Smooth muscle cell of the pulmonary artery (primary cell): ENCODE measurements around the gene C10orf95. TPM values are rescaled to one million over a fixed set of nuclear protein-coding genes. Genes with fewer than 3 reads are reported as not detected.

Experiments used
- total RNA-seq: library from RNA; depleted of rRNA; stranded (reverse); fragments of >200 nt; gene quantifications from 2 replicates; pipeline ENCODE4 v1.2.3, GENCODE V29; 2014

C10orf95 gene
- not detected in 2 replicates for total RNA-seq

GRCh38 chr10:102451105-102451969 is at the start of gene C10orf95:
C10orf95 (minus strand) TSS chr10:102451543; CDS start chr10:102451093, 450 bp downstream.

GRCh38 chr10:102432162-102432950 is 19.0 kb downstream of the C10orf95 start, which contains the start of gene CUEDC2:
CUEDC2 (minus strand) TSS chr10:102432574; CDS start chr10:102425188, 7,386 bp downstream.

GRCh38 chr10:102420714-102421506 is 30.4 kb downstream of the C10orf95 start, which contains the start of gene FBXL15:
FBXL15 (plus strand) TSS chr10:102420836; CDS start chr10:102421130, 294 bp downstream.

GRCh38 chr10:102418622-102419268 is 32.6 kb downstream of the C10orf95 start, which contains the start of gene PSD:
PSD (minus strand) TSS chr10:102418785; CDS start chr10:102417038, 1,747 bp downstream.

Other genes with a start within 250 kb of the C10orf95 start
- 0.13 and 0.20 TPM in 2 replicates for gene ELOVL3, start 225.2 kb downstream of the C10orf95 start, total RNA-seq
- gene PITX3, start 210.0 kb downstream of the C10orf95 start, total RNA-seq = 0.13 and 0.23 TPM in 2 replicates
- 50.8 and 56.1 TPM in 2 replicates for gene GBF1, start 206.0 kb downstream of the C10orf95 start, total RNA-seq
- gene NFKB2, start 55.8 kb downstream of the C10orf95 start, total RNA-seq = 23.0 and 37.6 TPM in 2 replicates
- gene PSD, start 32.8 kb downstream of the C10orf95 start, total RNA-seq = 2.0 and 3.7 TPM in 2 replicates
- gene FBXL15, start 30.7 kb downstream of the C10orf95 start, total RNA-seq = 6.3 and 6.6 TPM in 2 replicates
- 42.9 and 43.6 TPM in 2 replicates for gene CUEDC2, start 19.0 kb downstream of the C10orf95 start, total RNA-seq
- gene ACTR1A, start 51.2 kb upstream of the C10orf95 start, total RNA-seq = 141 and 167 TPM in 2 replicates
- 7.5 and 7.6 TPM in 2 replicates for gene SUFU, start 52.4 kb upstream of the C10orf95 start, total RNA-seq
- 91.0 and 138 TPM in 2 replicates for gene TRIM8, start 192.9 kb upstream of the C10orf95 start, total RNA-seq